Measurements from ENCODE around the gene PCF11. TPM values are rescaled to one million over a fixed set of nuclear protein-coding genes. Genes with fewer than 3 reads are reported as not detected.

Gene PCF11
- total RNA-seq, 1 donor from 2014 or later: 72.7 TPM

DNA sequence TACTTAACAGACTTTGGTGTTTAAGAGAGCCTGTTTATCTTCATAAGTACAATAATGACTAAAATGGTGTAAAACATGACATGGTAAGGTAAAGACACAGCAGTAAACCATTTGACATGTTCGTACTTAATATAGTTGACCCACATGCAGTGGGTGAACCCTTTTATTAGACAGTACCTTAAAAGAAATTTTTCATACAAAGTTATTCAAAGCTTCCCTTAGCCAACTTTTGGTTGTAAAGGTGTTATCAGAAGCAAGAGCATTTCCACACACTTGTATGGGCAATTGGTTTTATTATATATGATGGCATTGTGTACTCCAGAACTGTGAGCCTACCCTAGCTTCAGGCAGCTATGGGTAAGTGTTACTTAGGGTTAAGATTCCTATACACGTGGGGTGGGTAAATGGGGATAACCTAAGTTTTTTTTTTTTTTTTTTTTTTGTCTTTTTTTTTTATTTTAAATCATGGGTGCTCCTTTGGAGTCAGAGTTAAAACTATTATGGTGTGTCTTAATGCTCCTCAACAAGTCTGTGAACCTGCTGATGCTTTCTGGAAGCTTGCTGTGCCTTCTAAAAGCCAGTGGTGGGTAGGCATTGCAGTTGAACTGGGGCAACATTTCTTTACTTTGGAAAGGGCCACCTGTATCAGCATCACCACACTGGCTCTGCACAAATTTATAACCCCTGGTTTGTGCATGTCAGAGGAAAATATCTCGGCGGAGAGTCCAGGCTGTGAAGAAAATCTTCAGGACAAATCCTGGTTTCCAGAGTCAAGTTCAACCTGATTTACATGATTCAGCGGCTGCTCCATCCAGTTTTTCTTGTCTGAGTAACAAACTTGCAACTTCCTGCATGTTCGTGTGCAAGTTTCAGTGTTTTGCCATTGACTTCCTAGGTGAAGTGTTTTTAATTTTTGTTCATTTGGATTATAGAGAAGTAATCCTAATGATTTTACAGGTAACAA lies 3.3 kb downstream of the PCF11 start:
- peaks cover 21% of the 10 kb centered on the region for H3K36me3 ChIP-seq
- no peaks in the 10 kb centered on the region for H3K27me3 Mint-ChIP-seq (ENCODE audit: insufficient read depth, low read depth)
- peak overlapping the region; percentile 99 for H3K4me3 Mint-ChIP-seq
- peaks cover 17% of the 10 kb centered on the region for H3K4me1 ChIP-seq
- TF ChIP-seq EZH2 (IDR thresholded peaks at IDR 0.05) (no peak), EZH2phosphoT487 (IDR thresholded peaks at IDR 0.05) (no peak)
- TF ChIP-seq, protein P1, sequence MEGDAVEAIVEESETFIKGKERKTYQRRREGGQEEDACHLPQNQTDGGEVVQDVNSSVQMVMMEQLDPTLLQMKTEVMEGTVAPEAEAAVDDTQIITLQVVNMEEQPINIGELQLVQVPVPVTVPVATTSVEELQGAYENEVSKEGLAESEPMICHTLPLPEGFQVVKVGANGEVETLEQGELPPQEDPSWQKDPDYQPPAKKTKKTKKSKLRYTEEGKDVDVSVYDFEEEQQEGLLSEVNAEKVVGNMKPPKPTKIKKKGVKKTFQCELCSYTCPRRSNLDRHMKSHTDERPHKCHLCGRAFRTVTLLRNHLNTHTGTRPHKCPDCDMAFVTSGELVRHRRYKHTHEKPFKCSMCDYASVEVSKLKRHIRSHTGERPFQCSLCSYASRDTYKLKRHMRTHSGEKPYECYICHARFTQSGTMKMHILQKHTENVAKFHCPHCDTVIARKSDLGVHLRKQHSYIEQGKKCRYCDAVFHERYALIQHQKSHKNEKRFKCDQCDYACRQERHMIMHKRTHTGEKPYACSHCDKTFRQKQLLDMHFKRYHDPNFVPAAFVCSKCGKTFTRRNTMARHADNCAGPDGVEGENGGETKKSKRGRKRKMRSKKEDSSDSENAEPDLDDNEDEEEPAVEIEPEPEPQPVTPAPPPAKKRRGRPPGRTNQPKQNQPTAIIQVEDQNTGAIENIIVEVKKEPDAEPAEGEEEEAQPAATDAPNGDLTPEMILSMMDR (IDR thresholded peaks at IDR 0.05): no peak
- H3K79me2 ChIP-seq (ENCODE audit: low read depth): peaks cover 83% of the 10 kb centered on the region
- no peak overlapping the region for H3K27ac Mint-ChIP-seq
- H3K9me3 Mint-ChIP-seq: no peaks in the 10 kb centered on the region
- H3K36me3 Mint-ChIP-seq: peaks cover 27% of the 10 kb centered on the region
- H4K20me1 ChIP-seq (ENCODE audit: low read depth): peaks cover 66% of the 10 kb centered on the region
- H3K27ac ChIP-seq: no peak overlapping the region
- no peak for DNase-seq (ENCODE audit: low spot score)
- peak overlapping the region; percentile 96 for H3K9ac ChIP-seq
- H3K4me1 Mint-ChIP-seq: peaks cover 28% of the 10 kb centered on the region
- H2AFZ ChIP-seq (replicated peaks): no peak overlapping the region
- H3F3A ChIP-seq (ENCODE audit: low read depth): peaks cover 20% of the 10 kb centered on the region
- H3K4me3 ChIP-seq: peak overlapping the region; percentile 91
- H3K9me3 ChIP-seq (ENCODE audit: low read depth): no peaks in the 10 kb centered on the region
- H3K27me3 ChIP-seq: no peaks in the 10 kb centered on the region
- H3K4me2 ChIP-seq: peak overlapping the region; percentile 95

- Histone ChIP-seq H3K4me3 (no peak overlapping the region), H3K27ac (no peak overlapping the region), H3K9ac (no peak overlapping the region), H3K4me1 (peaks cover 17% of the 10 kb centered on the region), H2AFZ (replicated peaks) (no peak overlapping the region), H3F3A (ENCODE audit: low read depth) (peaks cover 13% of the 10 kb centered on the region), H3K9me3 (ENCODE audit: low read depth) (no peaks in the 10 kb centered on the region), H3K36me3 (peaks cover 34% of the 10 kb centered on the region), H3K4me2 (peak overlapping the region; percentile 95), H3K79me2 (ENCODE audit: low read depth) (peaks cover 97% of the 10 kb centered on the region), H4K20me1 (ENCODE audit: low read depth) (peaks cover 66% of the 10 kb centered on the region), H3K27me3 (no peaks in the 10 kb centered on the region)
- TF ChIP-seq EZH2phosphoT487 (IDR thresholded peaks at IDR 0.05): no peak
- no peak for TF ChIP-seq EZH2 (IDR thresholded peaks at IDR 0.05)
- TF ChIP-seq, protein P1 (IDR thresholded peaks at IDR 0.05): no peak
- no peaks in the 10 kb centered on the region for H3K9me3 Mint-ChIP-seq
- no peaks in the 10 kb centered on the region for H3K27me3 Mint-ChIP-seq (ENCODE audit: insufficient read depth, low read depth)
- no peak overlapping the region for H3K27ac Mint-ChIP-seq
- H3K36me3 Mint-ChIP-seq: peaks cover 40% of the 10 kb centered on the region
- H3K4me1 Mint-ChIP-seq: peaks cover 24% of the 10 kb centered on the region
- DNase-seq (ENCODE audit: low spot score): no peak
- no peak overlapping the region for H3K4me3 Mint-ChIP-seq
These were observed 4.8 kb downstream of the PCF11 start for GRCh38 chr11:83161610-83162199.

DNA sequence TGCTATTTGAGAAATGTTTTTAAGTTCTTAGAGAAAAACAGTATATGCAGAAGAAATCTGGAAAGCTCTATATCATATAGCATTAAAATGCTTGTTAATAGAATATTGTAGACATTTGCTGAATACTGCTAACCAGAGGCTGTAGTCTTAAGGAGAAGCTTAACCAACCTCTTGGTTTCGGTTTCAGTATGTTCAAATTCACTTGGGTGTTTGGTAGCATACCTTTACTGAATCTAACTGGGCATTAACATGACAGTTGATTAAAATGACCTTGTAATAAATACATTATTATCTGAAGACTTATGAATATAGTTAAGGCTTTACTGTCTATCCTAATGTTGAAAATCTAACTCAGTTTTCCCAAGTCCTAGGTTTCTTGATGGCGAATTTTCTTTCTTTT lies 5.4 kb downstream of the PCF11 start:
- TF ChIP-seq EZH2 (IDR thresholded peaks at IDR 0.05) (no peak), EZH2phosphoT487 (IDR thresholded peaks at IDR 0.05) (no peak)
- TF ChIP-seq, protein P1 (IDR thresholded peaks at IDR 0.05): no peak
- H3F3A ChIP-seq (ENCODE audit: low read depth): peaks cover 9% of the 10 kb centered on the region
- no peak for DNase-seq (ENCODE audit: low spot score)
- H3K4me3 ChIP-seq: no peak overlapping the region
- peaks cover 17% of the 10 kb centered on the region for H3K4me1 ChIP-seq
- peaks cover 39% of the 10 kb centered on the region for H3K36me3 Mint-ChIP-seq
- H3K27me3 Mint-ChIP-seq (ENCODE audit: insufficient read depth, low read depth): no peaks in the 10 kb centered on the region
- no peaks in the 10 kb centered on the region for H3K9me3 ChIP-seq (ENCODE audit: low read depth)
- peaks cover 24% of the 10 kb centered on the region for H3K4me1 Mint-ChIP-seq
- H3K27ac ChIP-seq: no peak overlapping the region
- H3K27ac Mint-ChIP-seq: no peak overlapping the region
- H3K9me3 Mint-ChIP-seq: no peaks in the 10 kb centered on the region
- H3K79me2 ChIP-seq (ENCODE audit: low read depth): peaks cover 99% of the 10 kb centered on the region
- H2AFZ ChIP-seq (replicated peaks): no peak overlapping the region
- H3K9ac ChIP-seq: no peak overlapping the region
- no peak overlapping the region for H3K4me2 ChIP-seq
- H3K27me3 ChIP-seq: no peaks in the 10 kb centered on the region
- no peak overlapping the region for H3K4me3 Mint-ChIP-seq
- H3K36me3 ChIP-seq: peaks cover 41% of the 10 kb centered on the region
- H4K20me1 ChIP-seq (ENCODE audit: low read depth): peaks cover 65% of the 10 kb centered on the region
